Stimulated activated CD8-positive, alpha-beta memory T cell treated with anti-CD3 and anti-CD28 coated beads, Interleukin-15, amount 100 ng/mL, for 24 hours (primary cell): Measurements from ENCODE around the gene NLGN4Y.

Source experiments
- DNase-seq: peaks from one replicate; pipeline ENCODE4 v3.0.0-alpha.2; 2020; ENCODE audit warnings: low read depth

NLGN4Y gene

DNA sequence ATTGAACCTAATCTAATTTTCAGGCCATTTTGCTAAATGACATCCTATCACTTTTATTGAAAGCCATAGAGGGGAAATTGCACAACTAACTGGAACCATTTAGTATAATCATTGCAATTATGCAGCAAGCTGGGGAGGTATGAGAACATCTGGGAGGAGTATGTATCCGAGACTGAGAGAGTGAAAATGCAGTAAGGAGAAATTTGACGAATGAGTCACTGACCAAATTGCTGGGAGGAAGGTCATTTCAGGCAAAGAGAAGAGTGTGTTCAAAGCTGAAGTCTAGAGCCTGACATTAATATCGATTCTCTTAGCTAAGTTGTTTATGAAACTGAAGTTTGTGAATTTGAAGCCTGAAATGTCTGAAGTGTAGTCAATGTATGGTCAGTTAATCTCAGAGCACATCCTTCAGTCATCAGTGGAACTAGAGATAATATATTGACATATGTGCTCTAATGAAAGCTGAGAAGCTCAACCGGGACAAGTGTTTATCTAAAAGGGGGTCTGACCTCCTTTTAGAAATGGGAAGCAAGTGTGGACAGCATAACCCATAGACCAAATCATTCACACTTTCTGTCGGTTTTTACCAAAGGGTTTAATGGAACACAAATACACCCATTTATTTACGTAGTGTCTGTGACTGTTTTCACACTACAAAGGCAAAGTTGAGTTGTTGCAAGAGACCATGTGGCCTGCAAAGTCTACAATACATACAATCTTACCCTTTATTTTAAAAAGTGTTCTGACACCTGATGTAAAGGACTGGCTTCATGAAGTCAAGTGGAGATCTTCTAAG is 120.0 kb downstream of the NLGN4Y start:
- DNase-seq, result no peak

DNA sequence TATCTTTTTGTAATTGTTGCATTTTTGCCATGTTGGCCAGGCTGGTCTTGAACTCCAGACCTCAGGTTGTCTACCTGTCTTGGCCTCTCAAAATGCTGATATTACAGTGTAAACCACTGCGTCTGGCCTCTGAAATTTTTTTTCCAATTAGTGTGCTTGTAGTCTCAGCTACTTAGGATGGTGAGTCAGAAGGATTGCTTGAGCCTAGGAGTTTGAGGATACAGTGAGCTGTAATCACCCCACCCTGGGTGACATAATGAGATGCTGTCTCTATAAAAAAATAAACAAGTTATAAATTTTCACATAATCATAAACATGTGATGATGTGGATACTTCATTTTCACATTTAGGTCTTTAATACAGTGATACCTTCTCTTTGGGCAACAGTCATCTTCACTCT is 154.9 kb downstream of the NLGN4Y start:
- no peak for DNase-seq

DNA sequence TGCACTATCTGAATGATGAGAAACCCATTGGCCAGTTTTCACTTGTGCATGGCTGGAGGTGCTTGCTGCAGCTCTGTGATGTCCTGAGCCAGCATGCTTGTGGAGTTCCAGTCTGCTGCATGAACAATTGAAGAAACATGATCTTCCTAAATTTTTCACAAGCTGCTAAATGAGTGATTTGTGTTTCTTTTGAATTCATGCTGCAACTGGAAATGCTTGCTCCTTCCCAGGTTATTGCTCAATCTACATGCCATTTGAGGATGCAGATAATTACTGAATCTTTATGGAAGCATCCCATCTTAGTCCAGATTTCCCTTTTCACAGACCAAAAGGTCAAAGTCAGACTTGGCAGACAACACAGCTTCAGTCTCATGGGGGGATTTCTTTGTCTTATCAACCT is 170.2 kb downstream of the NLGN4Y start:
- DNase-seq, result no peak

DNA sequence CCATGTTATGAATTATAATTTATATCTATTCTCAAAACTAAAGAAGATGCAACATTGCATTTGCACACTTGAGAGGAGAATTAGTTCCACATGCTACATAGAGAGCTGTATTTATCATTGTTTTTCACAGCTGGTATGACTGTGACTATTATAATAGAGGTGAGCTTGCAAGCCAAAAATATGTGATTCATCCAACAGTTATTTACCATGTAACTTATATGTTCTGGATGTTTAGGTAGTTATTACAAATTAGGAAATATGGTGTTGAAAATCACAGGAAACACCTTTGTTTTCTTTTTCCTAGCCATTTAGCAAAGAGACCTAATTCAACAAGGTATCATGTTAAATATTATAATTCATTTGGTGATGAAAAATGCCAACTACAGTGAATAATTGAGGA is 183.8 kb downstream of the NLGN4Y start:
- no peak for DNase-seq

DNA sequence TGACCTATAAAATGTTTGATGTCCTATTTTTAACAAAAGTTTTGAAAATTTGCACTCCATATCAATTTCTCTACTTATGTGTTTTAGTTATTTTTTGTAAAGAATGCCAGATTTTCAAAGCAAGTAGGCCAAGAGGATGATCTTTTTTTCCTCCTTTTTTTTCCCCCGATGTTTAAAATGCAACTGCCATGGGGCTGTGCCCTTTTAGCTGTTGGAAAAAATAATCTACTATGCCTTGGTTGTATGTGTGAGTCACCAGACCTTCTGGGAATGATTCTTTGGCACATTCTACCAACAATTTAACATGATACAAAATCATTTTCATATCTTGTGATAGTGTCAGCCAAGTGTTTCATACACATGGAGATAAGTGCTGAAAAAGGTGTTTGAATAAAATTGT is 217.3 kb downstream of the NLGN4Y start:
- no peak for DNase-seq

DNA sequence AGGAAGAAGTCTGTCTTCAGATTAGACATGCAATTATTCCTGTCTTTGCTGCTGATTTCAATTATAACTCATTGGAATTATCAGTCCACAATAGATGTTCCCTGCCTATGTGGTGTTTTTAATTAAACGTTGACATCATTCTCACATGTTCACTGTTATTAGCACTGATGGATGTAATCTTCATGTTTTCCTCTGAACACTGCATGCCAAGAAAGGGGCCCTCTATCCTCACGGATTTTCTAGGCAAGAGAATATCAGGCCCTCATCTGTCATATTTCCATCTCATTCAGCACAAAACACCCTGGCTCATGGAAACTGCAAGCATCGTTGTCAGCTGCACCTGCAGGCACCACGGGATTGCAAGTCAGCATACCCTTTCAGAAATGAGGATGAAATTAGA is 224.0 kb downstream of the NLGN4Y start:
- no peak for DNase-seq

DNA sequence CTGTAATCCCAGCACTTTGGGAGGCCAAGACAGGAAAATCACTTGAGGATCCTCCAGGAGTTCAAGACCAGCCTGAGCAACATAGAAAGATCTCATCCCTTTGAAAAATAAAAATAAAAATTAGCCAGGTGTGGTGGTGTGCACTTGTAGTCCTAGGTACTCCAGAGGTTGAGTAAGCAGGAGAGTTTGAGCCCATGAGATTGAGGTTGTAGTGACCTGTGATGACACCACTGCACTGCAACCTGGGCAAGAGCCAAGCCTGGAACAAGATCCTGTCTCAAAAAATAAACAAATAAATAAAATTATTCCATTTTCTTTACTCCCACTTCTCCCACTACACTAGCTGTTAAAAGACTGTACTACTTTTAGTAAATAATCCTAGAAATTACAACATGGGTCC is 231.2 kb downstream of the NLGN4Y start:
- no peak for DNase-seq

DNA sequence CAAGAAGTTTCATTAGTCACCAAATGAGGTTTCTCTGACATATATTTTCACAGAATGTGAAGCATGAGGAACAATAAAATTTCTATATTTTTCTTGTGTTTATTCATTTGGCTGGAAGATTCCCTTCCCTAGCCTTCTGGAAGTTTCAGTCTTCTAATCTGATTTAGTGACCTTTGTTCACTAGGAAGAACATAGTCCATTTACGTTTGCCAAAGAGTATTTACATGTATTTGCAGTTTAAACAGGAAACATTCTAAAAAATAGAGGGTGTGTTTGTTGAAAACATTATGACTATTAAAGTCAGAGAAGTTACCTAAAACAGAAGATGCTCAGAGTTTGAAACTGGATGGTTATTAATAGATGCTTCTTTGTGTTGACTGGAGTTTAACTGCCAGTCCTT is 238.6 kb downstream of the NLGN4Y start:
- no peak for DNase-seq

DNA sequence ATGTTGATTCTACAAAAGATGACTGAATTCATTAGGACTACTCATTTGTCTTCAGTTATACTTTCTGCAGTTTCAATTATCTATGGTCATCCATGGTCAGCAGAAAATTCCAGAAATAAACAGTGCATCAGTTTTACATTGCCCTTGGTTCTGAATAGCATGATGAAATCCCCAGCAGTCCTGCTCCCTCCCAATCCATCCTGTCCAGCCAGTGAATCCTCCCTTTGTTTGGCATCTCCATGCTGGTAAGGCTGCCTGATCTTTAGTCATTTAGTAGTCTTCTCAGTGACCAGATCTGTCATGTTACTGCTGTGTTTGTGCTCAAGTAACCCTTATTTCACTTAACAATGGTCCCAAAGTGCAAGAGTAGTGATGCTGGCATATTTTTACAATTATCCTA is 239.3 kb downstream of the NLGN4Y start:
- no peak for DNase-seq

DNA sequence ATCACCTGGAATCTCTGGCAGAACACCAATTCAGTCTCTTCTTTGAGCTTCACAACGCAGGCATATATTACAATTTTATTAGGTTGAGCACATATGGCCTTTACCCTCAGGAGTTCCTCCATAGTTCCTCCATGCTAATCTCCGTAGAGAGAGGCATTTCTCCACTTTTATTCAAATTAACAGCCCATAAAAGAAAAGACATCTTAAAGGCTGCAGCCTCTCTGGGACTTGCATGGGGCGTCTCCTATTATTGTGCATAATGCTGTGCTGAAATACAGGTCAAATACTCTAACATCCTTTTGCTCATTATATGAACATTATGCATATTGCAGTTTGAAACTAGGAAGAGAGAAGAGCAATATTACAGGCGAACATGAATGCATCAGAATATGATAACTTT is 253.9 kb downstream of the NLGN4Y start:
- no peak for DNase-seq

DNA sequence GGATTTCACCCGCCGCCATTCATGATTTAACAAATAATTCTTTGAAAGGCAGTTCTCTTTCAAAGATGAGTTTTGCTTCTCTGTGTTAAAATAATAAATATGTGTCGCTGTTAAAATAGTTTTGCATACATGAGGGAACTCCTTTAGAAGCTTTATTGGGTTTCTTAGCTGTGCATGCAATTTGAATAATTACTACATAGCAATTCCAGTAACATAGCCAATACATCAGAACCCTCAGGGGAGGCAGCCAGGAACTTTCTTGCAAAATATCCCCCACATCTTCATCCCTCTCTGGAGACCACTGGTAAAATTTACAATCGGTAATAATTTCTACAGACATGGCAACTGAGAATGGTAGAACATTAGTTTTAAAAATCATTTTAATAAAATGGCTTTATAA is 268.8 kb downstream of the NLGN4Y start:
- no peak for DNase-seq

DNA sequence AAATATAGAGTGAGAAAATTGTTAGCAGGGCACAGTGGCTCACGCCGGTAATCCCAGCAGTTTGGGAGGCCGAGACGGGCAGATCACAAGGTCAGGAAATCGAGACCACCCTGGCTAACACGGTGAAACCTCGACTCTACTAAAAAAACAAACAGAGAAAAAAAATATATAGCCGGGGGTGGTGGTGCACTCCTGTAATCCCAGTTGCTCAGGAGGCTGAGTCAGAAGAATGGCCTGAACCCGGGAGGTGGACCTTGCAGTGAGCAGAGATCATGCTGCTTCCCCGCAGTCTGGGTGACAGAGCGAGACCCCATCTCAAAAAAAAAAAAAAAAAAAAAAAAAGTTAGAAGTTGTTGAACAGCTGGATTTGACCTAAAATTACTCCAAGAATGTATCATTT is 269.3 kb downstream of the NLGN4Y start:
- DNase-seq, result no peak

DNA sequence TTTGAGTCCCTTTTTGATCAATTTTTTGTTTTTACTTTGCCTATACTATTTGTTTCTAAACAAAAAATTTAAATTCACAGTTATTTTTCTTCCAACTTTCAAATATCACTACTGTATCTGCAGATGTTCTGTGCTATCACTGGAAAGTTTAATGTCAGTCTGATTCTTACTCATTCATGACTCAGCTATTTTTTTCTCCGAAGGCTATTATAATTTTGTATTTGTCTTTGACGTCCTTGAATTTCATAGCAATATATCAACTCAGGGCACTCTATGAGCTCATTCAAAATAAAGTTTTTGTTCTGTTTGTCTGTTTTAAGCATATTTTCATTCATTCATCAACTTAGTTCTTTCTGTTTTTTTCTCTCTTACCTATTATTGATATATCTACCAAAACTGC is 273.7 kb downstream of the NLGN4Y start:
- DNase-seq, result no peak

DNA sequence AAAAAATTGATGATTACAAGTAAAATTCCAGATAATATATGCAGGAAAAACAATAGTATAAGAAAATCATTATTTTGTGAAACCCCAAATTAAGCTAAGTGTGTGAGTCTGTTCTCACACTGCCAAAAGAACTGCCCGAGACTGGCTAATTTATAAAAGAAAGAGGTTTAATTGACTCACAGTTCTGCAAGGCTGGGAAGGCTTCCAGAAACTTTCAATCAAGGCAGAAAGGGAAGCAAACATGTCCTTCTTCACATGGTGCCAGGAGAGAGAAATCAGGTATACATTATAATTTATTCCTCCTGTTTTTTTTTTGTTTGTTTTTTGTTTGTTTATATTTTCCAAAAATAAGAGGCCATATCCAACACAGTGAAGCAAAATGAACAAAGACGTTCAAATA is 276.8 kb downstream of the NLGN4Y start:
- no peak for DNase-seq

DNA sequence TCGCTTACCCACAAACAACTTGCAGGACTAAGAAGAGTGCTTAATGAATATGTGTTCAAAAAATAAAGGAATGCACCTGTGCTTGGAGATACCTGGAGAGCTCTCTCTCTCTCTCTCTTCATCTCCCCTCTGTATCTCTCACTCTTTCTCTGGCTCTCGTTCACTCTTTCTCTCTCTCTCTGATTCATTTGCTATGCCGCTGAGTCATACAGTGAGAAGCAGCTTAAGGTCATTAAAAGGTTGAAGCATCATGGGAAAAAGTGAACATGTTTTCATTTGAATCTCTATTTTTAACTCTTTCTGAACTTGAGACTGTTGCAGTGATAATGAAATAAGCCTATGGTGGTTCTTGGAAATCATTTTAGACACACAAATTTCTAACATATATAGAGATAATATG is 277.8 kb downstream of the NLGN4Y start:
- DNase-seq, result no peak

DNA sequence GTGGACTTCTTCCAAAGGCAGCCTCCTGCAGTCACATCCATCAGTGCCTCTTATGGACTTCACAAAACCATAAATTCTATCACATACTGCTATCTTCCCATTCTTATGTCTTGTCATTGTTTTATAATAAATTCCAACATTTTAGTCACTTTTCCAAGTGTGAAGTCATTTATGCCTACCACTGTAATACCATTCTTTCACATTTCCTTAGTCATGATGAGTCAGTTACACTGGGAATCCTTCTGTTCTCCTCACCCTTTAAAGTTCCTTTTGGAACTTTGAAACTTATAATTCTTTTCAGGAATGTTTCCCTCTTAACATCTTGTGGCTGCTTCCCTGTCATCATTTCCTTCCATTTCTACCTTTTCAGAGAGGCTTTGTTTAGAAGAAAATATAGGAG is 279.7 kb downstream of the NLGN4Y start:
- DNase-seq, result no peak

DNA sequence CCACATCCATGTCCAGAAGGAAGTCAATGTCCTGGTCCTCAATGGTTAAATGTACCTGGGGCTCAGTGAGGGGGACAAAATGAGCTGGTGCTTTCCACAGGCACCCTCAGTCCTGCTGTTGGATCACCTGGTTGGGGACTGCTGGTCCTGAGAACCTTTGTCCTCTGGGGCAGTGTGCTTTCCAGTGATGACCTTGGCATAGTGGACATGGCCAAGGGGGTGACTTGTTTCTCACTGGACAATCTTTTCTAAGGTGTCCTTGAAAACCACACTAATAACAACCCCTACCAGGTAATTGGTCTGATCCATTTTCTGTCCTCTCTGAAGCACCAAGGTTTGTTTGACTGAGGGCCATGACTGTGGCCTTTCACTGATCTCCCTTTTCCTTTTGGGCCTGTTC is 294.1 kb downstream of the NLGN4Y start:
- no peak for DNase-seq

DNA sequence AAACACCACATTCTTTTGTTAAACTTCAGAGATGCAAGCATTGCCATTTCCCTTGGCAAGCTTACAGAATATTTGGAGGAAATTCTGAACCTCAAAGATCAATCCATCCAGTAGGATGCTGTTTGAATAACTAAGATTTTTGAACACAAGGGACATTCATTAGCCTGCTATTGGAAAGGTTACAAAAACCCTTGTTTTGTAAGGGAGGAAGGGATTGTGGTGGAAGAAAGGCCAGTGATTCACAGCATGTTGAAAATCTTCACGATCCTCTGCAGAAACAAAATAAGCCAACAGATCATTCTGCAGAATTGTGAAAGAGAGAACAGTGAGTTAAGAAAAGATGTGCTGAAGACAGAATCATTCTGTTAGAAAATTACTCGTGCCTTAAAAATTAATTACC is 297.9 kb downstream of the NLGN4Y start:
- DNase-seq, result no peak

DNA sequence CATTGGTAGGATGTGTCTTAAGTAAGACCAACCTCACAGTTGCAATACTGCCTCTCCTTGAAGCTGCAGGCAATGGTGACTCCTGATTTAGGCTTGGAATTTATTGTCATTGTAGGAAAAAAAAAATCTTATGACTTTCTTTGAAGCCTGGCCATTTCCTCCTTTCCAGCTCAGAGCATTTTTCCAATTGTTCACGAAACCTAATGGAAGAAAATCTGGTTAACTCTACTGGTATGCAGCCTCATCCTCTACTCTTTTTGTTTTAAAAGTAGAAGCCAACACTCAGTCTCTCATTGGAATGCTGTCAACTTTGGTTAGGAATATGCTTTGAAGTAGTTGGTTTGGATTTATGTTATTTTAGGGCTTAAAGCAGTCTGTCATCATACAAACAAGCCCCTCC is 298.6 kb downstream of the NLGN4Y start:
- DNase-seq, result no peak

DNA sequence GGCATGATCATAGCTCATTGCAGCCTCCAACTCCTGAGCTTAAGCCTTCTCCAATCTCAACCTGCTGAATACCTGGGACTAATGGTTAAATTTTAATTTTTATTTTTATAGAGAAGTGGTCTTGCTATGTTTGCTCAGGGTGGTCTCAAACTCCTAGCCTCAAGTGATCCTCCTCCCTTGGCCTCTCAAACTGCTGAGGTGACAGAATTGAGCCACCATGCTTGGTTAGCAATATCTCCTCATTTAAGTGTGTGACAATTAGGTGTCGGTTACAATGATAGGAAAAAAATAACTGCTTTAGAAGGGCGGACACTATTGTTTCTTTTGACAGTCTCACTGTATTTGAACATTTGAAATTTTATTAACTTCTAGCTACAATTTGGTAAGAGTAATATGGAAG is 300.3 kb downstream of the NLGN4Y start:
- no peak for DNase-seq

DNA sequence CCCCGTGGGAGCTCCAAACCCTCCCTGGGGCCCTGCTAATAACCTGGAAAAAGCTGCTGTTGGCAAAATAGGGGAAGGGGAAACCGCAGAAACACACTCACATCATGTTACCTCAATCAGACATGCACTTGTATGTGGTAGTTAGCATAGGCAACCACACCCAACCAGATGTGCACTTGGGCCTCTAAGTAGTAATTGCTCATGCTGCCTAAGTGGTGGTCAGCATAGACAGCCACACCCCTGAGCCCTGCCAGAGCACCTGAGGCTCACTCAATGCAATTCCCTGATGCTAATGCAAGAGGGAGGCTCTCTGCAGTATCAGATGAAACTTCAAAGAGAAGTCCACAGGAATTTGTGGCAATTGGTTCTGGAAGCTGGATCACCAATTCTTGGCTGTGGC is 301.4 kb downstream of the NLGN4Y start:
- DNase-seq, result no peak

DNA sequence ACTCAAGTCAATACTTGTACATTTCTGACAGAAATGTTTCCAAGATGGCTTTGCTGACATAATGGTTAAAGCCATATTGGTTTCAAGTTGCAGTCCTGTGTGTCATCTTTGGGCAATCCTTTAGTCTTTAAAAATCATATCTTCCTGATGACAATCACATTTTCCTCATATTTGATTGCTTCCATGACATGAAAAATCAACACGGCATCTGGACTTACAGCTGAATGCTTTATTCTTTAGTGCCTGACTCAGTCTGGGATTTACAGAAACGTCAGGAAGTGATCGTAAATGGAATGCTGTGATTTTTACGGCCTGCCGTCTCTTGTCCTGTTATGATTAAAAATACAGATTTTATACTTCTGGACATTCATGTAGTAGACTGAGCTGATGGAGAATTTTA is 304.2 kb downstream of the NLGN4Y start:
- DNase-seq, result no peak

DNA sequence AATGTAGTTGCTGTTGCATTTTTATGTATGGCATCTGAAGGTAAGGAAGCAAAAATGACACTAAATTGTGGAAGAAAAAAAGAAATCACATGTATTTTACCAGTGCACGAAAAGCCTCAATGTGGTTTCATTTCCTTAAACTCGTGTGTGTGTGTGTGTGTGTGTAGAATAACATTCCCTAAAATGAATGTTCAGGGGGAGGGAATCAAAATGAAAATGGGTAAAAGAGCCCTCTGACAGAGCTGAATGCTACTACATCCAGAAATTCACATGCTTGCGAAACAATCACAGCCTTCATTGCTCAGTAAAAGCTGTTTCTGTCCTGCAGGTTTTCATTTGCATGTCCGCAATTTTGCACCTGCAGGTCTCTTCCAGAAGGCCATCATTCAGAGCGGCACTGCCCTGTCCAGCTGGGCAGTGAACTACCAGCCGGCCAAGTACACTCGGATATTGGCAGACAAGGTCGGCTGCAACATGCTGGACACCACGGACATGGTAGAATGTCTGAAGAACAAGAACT is 305.1 kb downstream of the NLGN4Y start:
- no peak for DNase-seq
